ENCODE results near the gene COL25A1.

GRCh38 chr4:109160494-109160893 is 142.0 kb downstream of the COL25A1 start:
- TF ChIP-seq POLR2A (IDR thresholded peaks at IDR 0.05; ENCODE audit: low read depth, low read length) (no peak), POLR2AphosphoS5 (IDR thresholded peaks at IDR 0.05; ENCODE audit: low read depth, low read length) (no peak)

Data from GM12892 (cell line).